ENCODE data around the gene ARHGAP26.

Gene ARHGAP26

DNA sequence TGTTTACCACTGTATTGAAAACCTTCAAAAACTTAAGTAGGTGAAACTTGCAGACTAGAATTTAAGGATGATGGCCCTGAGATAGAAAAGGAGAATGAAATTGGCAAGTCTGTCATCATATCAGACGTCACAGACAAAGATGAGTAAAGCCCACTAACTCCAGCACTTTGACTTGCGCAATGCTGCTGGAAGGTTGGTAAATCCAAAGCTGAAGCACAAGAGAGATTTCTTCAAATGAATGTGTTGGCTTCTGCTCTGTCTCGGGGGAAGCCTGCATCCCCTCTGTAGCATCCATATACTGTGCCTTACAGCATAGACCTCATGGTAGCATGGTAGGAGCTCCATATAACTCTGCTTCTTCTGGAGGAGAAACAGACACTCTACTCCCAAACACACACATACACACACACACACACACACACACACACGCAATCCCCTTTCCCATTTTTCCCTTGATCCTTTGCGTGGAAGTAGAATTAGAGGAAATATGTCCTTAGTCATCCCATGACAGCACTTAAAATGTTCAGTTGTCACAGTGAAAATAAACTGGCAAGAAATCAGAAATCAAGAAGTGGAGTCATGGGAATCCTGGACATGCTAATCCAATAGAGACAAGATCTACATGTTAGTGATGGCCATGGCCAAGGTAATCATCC is 391.8 kb downstream of the ARHGAP26 start:
- no peak overlapping the region for H3K4me3 ChIP-seq (ENCODE audit: low read depth, low read length)
- DNase-seq (ENCODE audit: low read depth): no peak
- TF ChIP-seq CTCF (IDR thresholded peaks at IDR 0.05; ENCODE audit: insufficient read depth, low read depth, low read length, missing control alignments): no peak

DNA sequence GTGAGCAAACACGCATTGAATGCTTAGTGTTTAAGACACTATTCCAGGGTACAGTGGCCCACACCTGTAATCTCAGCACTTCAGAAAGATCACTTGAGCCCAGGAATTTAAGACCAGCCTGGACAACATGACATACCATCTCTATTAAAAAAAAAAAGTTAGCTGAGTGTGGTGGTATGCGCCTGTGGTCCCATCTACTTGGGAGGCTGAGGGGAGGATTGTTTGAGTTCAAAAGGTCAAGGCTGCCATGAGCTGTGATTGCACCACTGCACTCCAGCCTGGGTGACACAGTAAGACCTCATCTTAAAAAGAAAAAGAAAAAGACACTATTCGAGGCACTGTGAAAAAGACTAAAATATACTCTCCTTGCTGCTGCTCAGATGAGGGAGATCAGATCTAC is 392.6 kb downstream of the ARHGAP26 start:
- no peak for DNase-seq (ENCODE audit: low read depth)
- no peak for TF ChIP-seq CTCF (IDR thresholded peaks at IDR 0.05; ENCODE audit: insufficient read depth, low read depth, low read length, missing control alignments)
- H3K4me3 ChIP-seq (ENCODE audit: low read depth, low read length): no peak overlapping the region

DNA sequence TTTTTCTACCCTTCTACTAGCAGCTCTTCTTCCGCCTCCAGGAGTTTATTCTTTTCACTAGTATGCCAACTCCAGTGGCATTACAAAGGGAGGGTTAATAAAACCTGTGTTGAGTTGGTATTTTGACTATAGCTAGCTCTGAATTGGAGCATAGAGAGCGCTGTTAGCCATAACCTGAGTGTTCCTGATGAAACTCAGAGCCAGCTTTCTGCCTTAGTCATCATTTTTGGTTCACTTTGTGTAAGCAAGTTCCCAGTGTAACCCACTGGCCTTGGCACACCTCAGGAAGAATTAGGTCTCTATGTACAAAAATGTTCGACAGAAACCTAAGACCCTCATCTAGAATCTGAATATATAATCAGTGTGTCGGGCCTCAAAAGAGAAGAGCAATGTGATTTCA is 394.4 kb downstream of the ARHGAP26 start:
- no peak for TF ChIP-seq CTCF (IDR thresholded peaks at IDR 0.05; ENCODE audit: insufficient read depth, low read depth, low read length, missing control alignments)
- H3K4me3 ChIP-seq (ENCODE audit: low read depth, low read length): peak overlapping the region; percentile 56; the same call in 1 of the 2 replicates
- DNase-seq (ENCODE audit: low read depth): peak; percentile 40

DNA sequence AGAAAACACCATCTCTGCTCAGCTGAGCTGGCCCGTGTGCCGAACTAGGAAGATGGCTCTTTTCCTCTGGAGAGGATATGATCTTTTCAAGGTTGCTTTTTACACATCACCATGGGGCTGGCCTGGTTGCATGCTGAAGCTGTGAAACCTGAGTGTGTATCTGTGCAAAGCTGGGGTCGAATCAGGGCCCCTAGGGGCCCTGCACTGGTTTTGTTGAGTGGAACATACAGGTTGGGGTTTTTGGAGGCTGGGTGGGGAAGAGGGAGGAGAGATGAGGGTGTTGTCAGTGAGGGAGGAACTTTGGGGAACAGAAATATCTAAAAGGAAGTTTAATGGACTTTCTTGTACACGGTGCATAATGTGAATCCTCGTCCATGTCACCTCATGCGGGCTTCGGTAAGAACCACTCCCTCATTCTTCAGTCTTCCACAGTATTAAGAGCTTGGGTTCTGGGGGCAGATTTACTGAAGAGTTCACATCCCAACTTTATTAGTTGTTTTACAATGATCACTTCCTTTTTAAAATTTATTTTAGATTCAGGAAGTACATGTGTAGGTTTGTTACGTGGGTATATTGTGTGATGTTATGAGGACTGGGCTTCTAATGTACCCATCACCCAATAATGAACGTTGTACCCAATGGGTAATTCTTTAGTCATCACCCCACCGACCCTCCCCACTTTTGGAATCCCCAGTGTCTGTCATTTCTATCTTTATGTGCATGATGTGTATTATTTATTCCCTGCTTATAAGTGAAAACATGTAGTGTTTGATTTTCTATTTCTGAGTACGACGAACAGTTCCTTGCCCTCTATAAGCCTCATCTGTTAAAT is 395.1 kb downstream of the ARHGAP26 start:
- no peak for TF ChIP-seq CTCF (IDR thresholded peaks at IDR 0.05; ENCODE audit: insufficient read depth, low read depth, low read length, missing control alignments)
- DNase-seq (ENCODE audit: low read depth): peak; percentile 67
- peak overlapping the region; percentile 56 for H3K4me3 ChIP-seq (ENCODE audit: low read depth, low read length)

GRCh38 chr5:143166090-143166489 is 395.9 kb downstream of the ARHGAP26 start:
- DNase-seq (ENCODE audit: low read depth): no peak
- H3K4me3 ChIP-seq (ENCODE audit: low read depth, low read length): peak overlapping the region; percentile 56
- no peak for TF ChIP-seq CTCF (IDR thresholded peaks at IDR 0.05; ENCODE audit: insufficient read depth, low read depth, low read length, missing control alignments)

DNA sequence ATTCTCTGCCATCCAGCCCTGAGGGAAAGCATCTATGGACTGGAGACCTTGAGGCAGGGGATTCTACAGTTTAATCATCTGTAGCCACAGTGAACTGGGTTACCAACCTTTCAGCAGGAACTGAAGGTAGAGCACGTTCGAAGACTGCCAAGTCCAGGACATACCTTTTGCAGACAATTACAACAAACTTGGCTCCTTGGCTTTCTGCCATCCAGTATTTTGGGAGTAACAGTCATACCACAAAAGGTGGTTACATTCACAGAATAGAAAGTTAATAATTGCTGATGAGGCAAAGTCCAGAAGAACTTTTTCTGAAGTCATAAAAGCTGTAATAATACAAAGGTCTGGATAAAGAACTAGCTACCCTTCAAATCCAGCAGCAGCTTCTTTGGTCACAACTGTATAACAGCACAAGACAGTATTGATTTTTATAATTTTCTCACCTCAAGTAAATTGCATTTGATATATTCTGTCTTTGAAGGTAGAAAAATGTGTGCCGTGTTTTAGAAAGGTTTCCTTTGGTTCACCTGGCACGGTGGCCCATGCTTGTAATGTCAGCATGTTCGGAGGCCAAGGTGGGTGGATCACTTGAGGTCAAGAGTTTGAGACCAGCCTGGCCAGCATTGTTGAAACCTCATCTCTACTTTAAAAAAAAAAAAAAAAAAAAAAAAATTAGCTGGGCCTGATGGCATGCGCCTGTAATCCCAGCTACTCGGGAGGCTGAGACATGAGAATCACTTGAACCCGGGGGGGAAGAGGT is 396.7 kb downstream of the ARHGAP26 start:
- TF ChIP-seq CTCF (IDR thresholded peaks at IDR 0.05; ENCODE audit: insufficient read depth, low read depth, low read length, missing control alignments): no peak
- peak overlapping the region; percentile 56 for H3K4me3 ChIP-seq (ENCODE audit: low read depth, low read length)
- peak; percentile 49 for DNase-seq (ENCODE audit: low read depth)
